Astrocyte of the spinal cord (primary cell): Measurements from ENCODE around the gene HOXA3.

Experiments used
- DNase-seq: peaks from one replicate; pipeline ENCODE4 v3.0.0; 2011; ENCODE audit warnings: low read depth, low spot score
- H3K4me3 ChIP-seq: 2 replicates; pipeline ENCODE4 v1.5.1; 2011; ENCODE audit warnings: low read depth, mild to moderate bottlenecking, low read length, moderate library complexity
- CTCF ChIP-seq: IDR thresholded peaks from 2 replicates; pipeline ENCODE4 v1.5.1; 2012; ENCODE audit warnings: low read depth, mild to moderate bottlenecking, low read length, inconsistent platforms
- in situ Hi-C: cut with HindIII; loops from 2 replicates; pipeline ENCODE4 v1.10.0; 2017; ENCODE audit warnings: low sequenced_read_pairs

Gene HOXA3

DNA sequence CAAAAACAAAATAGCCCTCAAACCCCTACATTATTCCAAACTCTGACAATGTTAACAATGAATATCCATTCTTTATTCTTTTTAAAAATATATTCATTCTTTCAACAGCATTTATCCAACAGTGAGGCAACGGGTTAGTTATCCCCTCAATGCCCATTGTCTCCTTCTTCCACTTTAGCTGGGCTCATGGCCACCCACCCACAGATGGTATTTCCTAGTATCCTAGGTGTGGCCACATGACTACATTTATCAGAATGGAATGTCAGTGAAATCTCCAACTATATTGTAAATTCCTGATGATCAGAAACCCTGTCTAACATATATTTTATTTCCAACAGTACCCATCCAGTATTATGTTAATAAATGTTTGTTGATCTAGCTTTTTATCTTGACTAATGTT lies 70.2 kb downstream of the HOXA3 start:
- no peak for TF ChIP-seq CTCF
- in situ Hi-C loops, result no loop called here
- H3K4me3 ChIP-seq, result no peak overlapping the region
- DNase-seq, result no peak

DNA sequence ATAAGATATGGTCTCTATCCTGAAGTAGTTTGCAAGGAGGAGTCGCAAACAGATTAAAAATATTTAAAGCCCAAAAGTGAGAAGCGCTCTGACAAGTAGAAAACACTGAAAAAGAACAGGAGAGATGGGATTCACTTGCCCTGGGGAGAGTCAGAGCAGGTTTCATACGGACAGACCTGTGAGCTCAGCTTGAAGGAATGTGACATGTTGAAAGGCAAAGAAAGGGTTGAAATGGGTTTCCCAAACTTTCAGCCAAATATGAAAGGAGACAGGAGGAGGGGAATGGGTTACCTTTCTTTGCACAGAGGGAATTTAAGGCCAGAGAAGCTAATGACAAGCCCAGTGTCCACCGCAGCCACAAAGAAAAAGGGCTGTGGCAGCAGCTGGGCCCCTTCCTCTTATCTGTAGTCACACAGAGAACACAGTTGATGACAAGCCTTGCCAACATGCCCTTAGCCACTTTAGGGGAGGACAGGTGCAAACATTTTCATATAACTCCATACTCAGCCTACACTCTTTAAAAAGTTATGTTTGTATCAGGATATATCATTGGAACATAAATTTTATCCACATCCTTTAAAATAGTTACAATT lies 71.4 kb downstream of the HOXA3 start:
- TF ChIP-seq CTCF, result no peak
- no peak for DNase-seq
- in situ Hi-C loops, result no loop called here
- no peak overlapping the region for H3K4me3 ChIP-seq

GRCh38 chr7:27079234-27079975 lies 73.0 kb downstream of the HOXA3 start:
- TF ChIP-seq CTCF, result no peak
- no peak for DNase-seq
- H3K4me3 ChIP-seq, result no peak overlapping the region
- in situ Hi-C loops, result no loop called here

DNA sequence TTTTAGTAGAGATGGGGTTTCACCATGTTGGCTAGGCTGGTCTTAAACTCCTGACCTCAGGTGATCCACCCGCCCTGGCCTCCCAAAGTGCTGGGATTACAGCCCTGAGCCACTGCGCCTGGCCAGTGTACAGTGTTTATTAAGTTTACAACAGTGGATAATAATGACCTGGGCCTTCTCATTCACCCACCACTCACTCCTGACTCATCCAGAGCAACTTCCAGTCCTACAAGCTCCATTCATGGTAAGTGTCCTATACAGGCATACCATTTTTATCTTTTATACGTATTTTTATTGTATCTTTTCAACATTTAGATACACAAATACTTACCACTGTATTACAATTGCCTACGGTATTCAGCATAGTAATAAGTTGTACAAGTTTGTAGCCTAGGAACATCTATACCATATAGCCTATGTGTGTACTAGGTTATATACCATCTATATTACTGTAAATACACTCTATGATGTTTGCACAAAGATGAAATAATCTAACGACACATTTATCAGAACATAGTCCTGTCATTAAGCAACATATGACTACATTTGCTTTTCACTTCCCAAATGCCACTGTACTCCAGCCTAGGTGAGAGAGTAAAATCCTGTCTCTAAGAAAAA lies 73.7 kb downstream of the HOXA3 start:
- DNase-seq, result no peak
- in situ Hi-C loops, result no loop called here
- no peak for TF ChIP-seq CTCF
- no peak overlapping the region for H3K4me3 ChIP-seq

DNA sequence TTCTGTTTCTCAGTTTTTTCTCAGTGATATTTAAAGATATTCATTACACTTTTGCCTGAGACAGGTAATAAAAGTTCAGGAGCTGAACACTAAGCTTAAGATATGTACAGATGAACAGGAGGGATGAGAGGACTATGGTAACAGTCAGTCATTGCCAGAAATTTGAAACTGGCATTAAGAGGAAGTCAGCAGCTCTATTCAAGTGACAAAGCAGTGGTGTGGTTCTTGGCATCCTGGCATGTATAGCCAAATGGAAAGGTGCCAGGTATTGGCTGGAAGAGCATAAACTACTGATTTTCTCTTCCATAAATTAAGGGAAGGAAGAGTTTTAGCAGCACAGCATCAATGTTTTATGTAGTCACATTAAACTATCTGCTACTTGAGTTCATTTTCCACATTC lies 79.3 kb downstream of the HOXA3 start:
- DNase-seq, result no peak
- H3K4me3 ChIP-seq, result no peak overlapping the region
- no peak for TF ChIP-seq CTCF
- in situ Hi-C loops, result no loop called here

- no peak overlapping the region for H3K4me3 ChIP-seq
- no peak for DNase-seq
- TF ChIP-seq CTCF, result no peak
- in situ Hi-C loops, result no loop called here
Observed at GRCh38 chr7:27071622-27072390, 80.6 kb downstream of the HOXA3 start.
